ENCODE results near the gene PAM.

PAM gene

DNA sequence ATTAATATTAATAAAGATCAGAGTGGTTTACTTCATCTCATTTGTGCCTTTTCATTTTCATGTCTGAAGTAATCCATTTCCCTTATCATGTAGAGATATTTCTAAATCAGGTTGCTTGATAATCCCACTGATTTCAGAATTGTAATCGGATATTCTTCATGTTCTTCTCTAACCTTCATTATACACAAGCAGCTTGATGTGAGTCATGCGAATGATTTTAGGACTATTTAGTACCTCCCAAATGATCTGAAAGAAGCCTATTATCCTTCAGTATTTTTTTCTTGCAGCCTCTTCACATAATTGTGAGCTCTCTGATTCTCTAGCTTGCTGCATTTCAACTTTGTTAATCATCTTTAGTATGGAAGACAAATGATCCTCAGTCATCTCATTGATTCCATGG, 182.8 kb downstream of the PAM start:
- Histone ChIP-seq H3K27ac (ENCODE audit: low read length) (no peak overlapping the region), H3F3A (ENCODE audit: insufficient read depth, low read length) (no peaks in the 10 kb centered on the region), H4K20me1 (ENCODE audit: insufficient read depth, low read length) (no peaks in the 10 kb centered on the region), H3K4me2 (ENCODE audit: low read depth, low read length) (no peak overlapping the region), H3K79me2 (ENCODE audit: low read length) (no peaks in the 10 kb centered on the region), H3K9me2 (replicated peaks; ENCODE audit: insufficient read depth, low read length) (no peaks in the 10 kb centered on the region), H3K4me1 (ENCODE audit: low read length) (no peaks in the 10 kb centered on the region), H3K9me3 (replicated peaks; ENCODE audit: insufficient read depth, low read length) (no peaks in the 10 kb centered on the region), H3K4me3 (ENCODE audit: low read length) (no peak overlapping the region), H3K36me3 (replicated peaks; ENCODE audit: insufficient read depth, low read length) (no peaks in the 10 kb centered on the region), H2AFZ (ENCODE audit: low read length) (no peak overlapping the region), H3K9ac (ENCODE audit: low read length) (no peak overlapping the region), H3K27me3 (replicated peaks; ENCODE audit: insufficient read depth, low read length) (no peaks in the 10 kb centered on the region)
- no peak for TF ChIP-seq EZH2 (optimal IDR thresholded peaks at IDR 0.05; ENCODE audit: low read depth, low read length)
- TF ChIP-seq, protein P1, sequence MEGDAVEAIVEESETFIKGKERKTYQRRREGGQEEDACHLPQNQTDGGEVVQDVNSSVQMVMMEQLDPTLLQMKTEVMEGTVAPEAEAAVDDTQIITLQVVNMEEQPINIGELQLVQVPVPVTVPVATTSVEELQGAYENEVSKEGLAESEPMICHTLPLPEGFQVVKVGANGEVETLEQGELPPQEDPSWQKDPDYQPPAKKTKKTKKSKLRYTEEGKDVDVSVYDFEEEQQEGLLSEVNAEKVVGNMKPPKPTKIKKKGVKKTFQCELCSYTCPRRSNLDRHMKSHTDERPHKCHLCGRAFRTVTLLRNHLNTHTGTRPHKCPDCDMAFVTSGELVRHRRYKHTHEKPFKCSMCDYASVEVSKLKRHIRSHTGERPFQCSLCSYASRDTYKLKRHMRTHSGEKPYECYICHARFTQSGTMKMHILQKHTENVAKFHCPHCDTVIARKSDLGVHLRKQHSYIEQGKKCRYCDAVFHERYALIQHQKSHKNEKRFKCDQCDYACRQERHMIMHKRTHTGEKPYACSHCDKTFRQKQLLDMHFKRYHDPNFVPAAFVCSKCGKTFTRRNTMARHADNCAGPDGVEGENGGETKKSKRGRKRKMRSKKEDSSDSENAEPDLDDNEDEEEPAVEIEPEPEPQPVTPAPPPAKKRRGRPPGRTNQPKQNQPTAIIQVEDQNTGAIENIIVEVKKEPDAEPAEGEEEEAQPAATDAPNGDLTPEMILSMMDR (IDR thresholded peaks at IDR 0.05; ENCODE audit: low read length): no peak
- TF ChIP-seq EZH2phosphoT487 (IDR thresholded peaks at IDR 0.05; ENCODE audit: low read length): no peak
- DNase-seq: no peak

DNA sequence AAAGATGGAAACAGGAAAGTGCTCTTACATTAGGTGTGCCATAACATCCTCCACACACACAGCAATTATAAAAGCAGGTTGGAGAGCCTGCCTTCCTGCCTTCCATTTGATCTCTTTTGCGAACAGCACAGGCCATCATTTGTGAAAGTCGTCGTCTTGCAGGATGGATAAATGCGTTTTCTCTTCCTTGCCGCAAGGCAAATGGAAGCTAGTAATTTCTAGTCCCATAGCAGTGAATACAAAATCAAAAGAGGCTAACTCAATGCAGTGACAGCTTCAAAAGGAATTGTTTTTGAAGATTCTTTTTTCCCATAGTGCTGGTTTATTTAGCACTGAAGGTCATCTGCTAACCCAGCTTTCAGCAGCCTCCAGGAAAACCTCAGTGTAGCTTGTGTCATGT, 186.0 kb downstream of the PAM start:
- Histone ChIP-seq H4K20me1 (ENCODE audit: insufficient read depth, low read length) (no peaks in the 10 kb centered on the region), H3K27me3 (replicated peaks; ENCODE audit: insufficient read depth, low read length) (no peaks in the 10 kb centered on the region), H2AFZ (ENCODE audit: low read length) (no peak overlapping the region), H3K4me2 (ENCODE audit: low read depth, low read length) (no peak overlapping the region), H3K9me3 (replicated peaks; ENCODE audit: insufficient read depth, low read length) (no peaks in the 10 kb centered on the region), H3K9me2 (replicated peaks; ENCODE audit: insufficient read depth, low read length) (no peaks in the 10 kb centered on the region), H3K79me2 (ENCODE audit: low read length) (no peaks in the 10 kb centered on the region), H3K27ac (ENCODE audit: low read length) (no peak overlapping the region), H3K4me3 (ENCODE audit: low read length) (no peak overlapping the region), H3K9ac (ENCODE audit: low read length) (no peak overlapping the region), H3K36me3 (replicated peaks; ENCODE audit: insufficient read depth, low read length) (no peaks in the 10 kb centered on the region), H3F3A (ENCODE audit: insufficient read depth, low read length) (no peaks in the 10 kb centered on the region), H3K4me1 (ENCODE audit: low read length) (no peaks in the 10 kb centered on the region)
- TF ChIP-seq, protein P1 (IDR thresholded peaks at IDR 0.05; ENCODE audit: low read length): no peak
- TF ChIP-seq EZH2phosphoT487 (IDR thresholded peaks at IDR 0.05; ENCODE audit: low read length): no peak
- no peak for DNase-seq

DNA sequence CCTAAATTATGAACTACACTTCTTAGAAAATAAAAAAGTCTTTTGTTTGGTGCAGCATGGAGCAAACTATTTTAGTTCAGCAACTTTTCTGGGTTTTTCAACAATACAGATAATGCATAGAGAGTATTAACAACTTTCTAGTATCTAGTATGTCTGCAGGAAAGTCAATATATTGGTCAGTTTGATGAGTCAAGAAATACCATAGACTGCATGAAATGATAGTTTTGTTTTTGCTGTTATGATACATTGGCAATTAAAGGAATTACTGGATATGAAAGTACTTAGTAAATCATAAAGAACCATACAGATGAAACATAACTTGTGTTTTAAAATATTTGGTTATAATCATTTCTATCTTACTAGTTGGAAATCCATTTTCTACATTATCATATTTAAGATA, 191.3 kb downstream of the PAM start:
- Histone ChIP-seq H3K4me2 (ENCODE audit: low read depth, low read length) (no peak overlapping the region), H3K9me2 (replicated peaks; ENCODE audit: insufficient read depth, low read length) (no peaks in the 10 kb centered on the region), H3K79me2 (ENCODE audit: low read length) (no peaks in the 10 kb centered on the region), H3K9ac (ENCODE audit: low read length) (no peak overlapping the region), H3K27me3 (replicated peaks; ENCODE audit: insufficient read depth, low read length) (no peaks in the 10 kb centered on the region), H3K27ac (ENCODE audit: low read length) (no peak overlapping the region), H3K9me3 (replicated peaks; ENCODE audit: insufficient read depth, low read length) (no peaks in the 10 kb centered on the region), H3K4me3 (ENCODE audit: low read length) (no peak overlapping the region), H2AFZ (ENCODE audit: low read length) (no peak overlapping the region), H3K4me1 (ENCODE audit: low read length) (no peaks in the 10 kb centered on the region), H4K20me1 (ENCODE audit: insufficient read depth, low read length) (no peaks in the 10 kb centered on the region), H3F3A (ENCODE audit: insufficient read depth, low read length) (no peaks in the 10 kb centered on the region), H3K36me3 (replicated peaks; ENCODE audit: insufficient read depth, low read length) (no peaks in the 10 kb centered on the region)
- no peak for DNase-seq
- TF ChIP-seq EZH2phosphoT487 (IDR thresholded peaks at IDR 0.05; ENCODE audit: low read length): no peak

DNA sequence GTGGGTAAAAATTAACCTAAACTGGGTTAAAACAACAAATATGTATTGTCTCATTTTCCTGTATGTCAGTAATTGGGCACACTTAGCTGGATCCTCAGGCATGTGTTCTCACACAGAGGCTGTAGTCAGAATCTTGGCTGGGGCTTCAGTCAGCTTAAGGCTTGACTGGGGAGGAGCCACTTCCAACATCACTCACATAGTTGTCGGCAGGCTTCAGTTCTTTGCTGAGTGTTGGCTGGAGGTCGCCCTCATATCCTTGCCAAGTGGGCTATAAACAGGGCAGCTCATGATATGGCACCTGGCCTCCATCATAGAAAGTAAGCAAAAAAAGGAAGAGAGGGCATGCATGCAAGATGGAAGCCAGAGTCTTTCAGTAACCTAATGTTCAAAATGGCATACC, 191.9 kb downstream of the PAM start:
- Histone ChIP-seq H3K27me3 (replicated peaks; ENCODE audit: insufficient read depth, low read length) (no peaks in the 10 kb centered on the region), H3K4me2 (ENCODE audit: low read depth, low read length) (no peak overlapping the region), H4K20me1 (ENCODE audit: insufficient read depth, low read length) (no peaks in the 10 kb centered on the region), H3K27ac (ENCODE audit: low read length) (no peak overlapping the region), H3K9ac (ENCODE audit: low read length) (no peak overlapping the region), H3K79me2 (ENCODE audit: low read length) (no peaks in the 10 kb centered on the region), H3K9me2 (replicated peaks; ENCODE audit: insufficient read depth, low read length) (no peaks in the 10 kb centered on the region), H3F3A (ENCODE audit: insufficient read depth, low read length) (no peaks in the 10 kb centered on the region), H3K4me1 (ENCODE audit: low read length) (no peaks in the 10 kb centered on the region), H2AFZ (ENCODE audit: low read length) (no peak overlapping the region), H3K9me3 (replicated peaks; ENCODE audit: insufficient read depth, low read length) (no peaks in the 10 kb centered on the region), H3K4me3 (ENCODE audit: low read length) (no peak overlapping the region), H3K36me3 (replicated peaks; ENCODE audit: insufficient read depth, low read length) (no peaks in the 10 kb centered on the region)
- DNase-seq: no peak
- TF ChIP-seq, protein P1 (IDR thresholded peaks at IDR 0.05; ENCODE audit: low read length): no peak
- TF ChIP-seq EZH2 (optimal IDR thresholded peaks at IDR 0.05; ENCODE audit: low read depth, low read length) (no peak), EZH2phosphoT487 (IDR thresholded peaks at IDR 0.05; ENCODE audit: low read length) (no peak)

Data from MM.1S (cell line).